Endodermal cell (in vitro differentiated cells): ENCODE measurements around the gene ZNF660. TPM values are rescaled to one million over a fixed set of nuclear protein-coding genes. Genes with fewer than 3 reads are reported as not detected.
"Not testable (repeated sequence)": the region's sequence is repeated elsewhere in the genome, so short reads cannot be mapped to it uniquely, and the experiment has no call there.

Experiments
- DNase-seq: peaks from one replicate; pipeline ENCODE4 v3.0.0-alpha.2; 2017
- H3K27ac ChIP-seq: 2 replicates; pipeline ENCODE4 v1.5.1; 2013; ENCODE audit warnings: mild to moderate bottlenecking, low read depth, low read length, moderate library complexity
- H3K27me3 ChIP-seq: 2 replicates; pipeline ENCODE4 v1.6.1; 2013; ENCODE audit warnings: mild to moderate bottlenecking, low read length, moderate library complexity; ENCODE audit not compliant: insufficient read depth, control insufficient read depth, poor library complexity, severe bottlenecking
- H3K36me3 ChIP-seq: 2 replicates; pipeline ENCODE4 v1.7.0; 2013; ENCODE audit warnings: mild to moderate bottlenecking, low read length, moderate library complexity; ENCODE audit not compliant: control insufficient read depth, insufficient read depth
- H3K4me1 ChIP-seq: one replicate; pipeline ENCODE4 v1.7.0; 2013; ENCODE audit warnings: low read length; ENCODE audit not compliant: control insufficient read depth, insufficient read depth
- H3K4me3 ChIP-seq: 2 replicates; pipeline ENCODE4 v1.5.1; 2013; ENCODE audit warnings: mild to moderate bottlenecking, low read length, moderate library complexity
- H3K9ac ChIP-seq: 2 replicates; pipeline ENCODE4 v1.6.1; 2013; ENCODE audit warnings: mild to moderate bottlenecking, low read length, moderate library complexity; ENCODE audit not compliant: poor library complexity, severe bottlenecking; ENCODE audit errors: extremely low read depth
- H3K9me3 ChIP-seq: 2 replicates; pipeline ENCODE4 v1.6.1; 2013; ENCODE audit warnings: mild to moderate bottlenecking, low read length, moderate library complexity; ENCODE audit not compliant: control insufficient read depth
- H3K27ac Mint-ChIP-seq: 2 replicates; pipeline ENCODE4 v1.8.0; 2020; ENCODE audit warnings: mixed read lengths
- H3K27me3 Mint-ChIP-seq: 2 replicates; pipeline ENCODE4 v1.8.0; 2021; ENCODE audit warnings: mild to moderate bottlenecking, mixed read lengths; ENCODE audit not compliant: insufficient read depth
- H3K36me3 Mint-ChIP-seq: 2 replicates; pipeline ENCODE4 v1.8.0; 2020; ENCODE audit warnings: low read depth, mixed read lengths
- H3K4me1 Mint-ChIP-seq: 2 replicates; pipeline ENCODE4 v1.8.0; 2020; ENCODE audit warnings: mixed read lengths
- H3K4me3 Mint-ChIP-seq: 2 replicates; pipeline ENCODE4 v1.8.0; 2020; ENCODE audit warnings: mild to moderate bottlenecking, moderate library complexity, mixed read lengths
- H3K9me3 Mint-ChIP-seq: 2 replicates; pipeline ENCODE4 v1.8.0; 2020; ENCODE audit warnings: mild to moderate bottlenecking, mixed read lengths
- WGBS, 2 experiments: methylation state at CpG; one replicate each; pipeline versions ENCODE4 v1.1.5 to v1.1.7; 2013; ENCODE audit warnings: missing lambda C conversion rate in 2 of 2, mixed read lengths in 1 of 2; ENCODE audit not compliant: insufficient coverage in 1 of 2, insufficient read length in 1 of 2; 5-methylcytosine and 5-hydroxymethylcytosine counted together
- total RNA-seq, 2 donors: library from RNA; stranded (reverse); fragmentation: NEBNext Ultra II Directional in 1 of 2; extraction: Animal tissue kit (Norgen Biotek cat#: 25700) in 1 of 2; gene quantifications; 2 replicates in 1 of 2; 3 replicates in 1 of 2; pipeline ENCODE4 v1.2.1, GENCODE V29; 2021
- TF ChIP-seq, protein P1 (sequence below): fragments of 200-600 bp; sonication (generic); conservative IDR thresholded peaks from 2 replicates; pipeline ENCODE4 v1.5.0; 2021; ENCODE audit warnings: antibody characterized with exemption, mild to moderate bottlenecking

The ZNF660 gene
- total RNA-seq, 2 donors from 2014 or later: 18.1 to 19.9 TPM

DNA sequence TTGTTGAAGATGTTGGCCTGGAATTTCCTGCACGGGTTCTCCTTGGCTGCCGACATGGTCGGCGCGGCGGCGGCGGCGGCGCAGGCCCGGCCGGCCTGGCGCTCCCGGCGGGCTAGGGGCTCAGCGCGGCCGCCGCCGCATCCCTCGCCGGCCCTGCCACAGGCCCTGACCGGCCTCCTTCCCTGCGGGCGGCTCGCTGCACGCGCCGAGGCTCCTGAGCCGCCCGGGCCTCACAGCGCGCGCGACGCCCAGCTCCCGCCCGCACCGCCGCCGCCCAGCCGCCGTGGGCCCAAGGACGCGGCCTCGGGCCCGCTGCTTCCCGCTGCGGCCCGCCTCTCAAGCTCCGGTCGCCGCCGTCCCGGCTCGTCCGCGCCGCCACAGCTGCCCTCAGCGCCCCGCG, 3.8 kb upstream of the ZNF660 start:
- H3K4me3 ChIP-seq, H3K27ac Mint-ChIP-seq, H3K27me3 ChIP-seq, H3K36me3 ChIP-seq, H3K9ac ChIP-seq, DNase-seq, H3K4me3 Mint-ChIP-seq, H3K9me3 ChIP-seq, H3K9me3 Mint-ChIP-seq, H3K27ac ChIP-seq, H3K4me1 ChIP-seq: not testable (repeated sequence)
- peaks cover 24% of the 10 kb centered on the region for H3K27me3 Mint-ChIP-seq
- peaks cover 41% of the 10 kb centered on the region for H3K36me3 Mint-ChIP-seq
- peaks cover 15% of the 10 kb centered on the region for H3K4me1 Mint-ChIP-seq
- WGBS, 2 experiments: 90 to 95% methylated on average over 19 to 62 of the region's 62 CpGs

DNA sequence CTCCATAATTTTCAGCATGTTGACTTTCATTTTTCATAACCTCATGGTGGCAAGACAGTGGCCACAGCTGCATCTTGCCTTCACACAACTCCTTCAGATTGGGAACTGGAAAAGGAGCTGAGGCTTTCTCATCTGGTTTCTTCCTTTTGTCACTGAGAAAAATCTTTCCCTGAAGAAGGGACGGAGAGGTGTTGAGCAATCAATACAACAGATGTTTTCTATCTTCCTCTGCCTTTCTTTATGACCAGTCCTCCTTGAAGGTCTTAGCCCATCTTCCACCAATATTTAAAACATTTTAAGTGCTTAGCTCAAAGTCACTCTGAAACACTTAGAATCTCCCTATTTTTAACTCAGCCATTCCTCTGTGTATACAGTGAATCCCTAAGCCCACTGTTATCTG, 11.9 kb downstream of the ZNF660 start:
- WGBS, 2 experiments: 93 to 100% methylated on average over 1 of the region's 1 CpG
- Mint-ChIP-seq H3K4me1 (no peaks in the 10 kb centered on the region), H3K4me3 (no peak overlapping the region), H3K27me3 (no peaks in the 10 kb centered on the region), H3K36me3 (peaks cover 94% of the 10 kb centered on the region), H3K27ac (no peak overlapping the region), H3K9me3 (peaks cover 94% of the 10 kb centered on the region)
- Histone ChIP-seq H3K4me3 (no peak overlapping the region), H3K27me3 (no peaks in the 10 kb centered on the region), H3K9me3 (peaks cover 79% of the 10 kb centered on the region), H3K4me1 (no peaks in the 10 kb centered on the region), H3K9ac (no peak overlapping the region), H3K27ac (no peak overlapping the region), H3K36me3 (peaks cover 77% of the 10 kb centered on the region)
- TF ChIP-seq, protein P1, sequence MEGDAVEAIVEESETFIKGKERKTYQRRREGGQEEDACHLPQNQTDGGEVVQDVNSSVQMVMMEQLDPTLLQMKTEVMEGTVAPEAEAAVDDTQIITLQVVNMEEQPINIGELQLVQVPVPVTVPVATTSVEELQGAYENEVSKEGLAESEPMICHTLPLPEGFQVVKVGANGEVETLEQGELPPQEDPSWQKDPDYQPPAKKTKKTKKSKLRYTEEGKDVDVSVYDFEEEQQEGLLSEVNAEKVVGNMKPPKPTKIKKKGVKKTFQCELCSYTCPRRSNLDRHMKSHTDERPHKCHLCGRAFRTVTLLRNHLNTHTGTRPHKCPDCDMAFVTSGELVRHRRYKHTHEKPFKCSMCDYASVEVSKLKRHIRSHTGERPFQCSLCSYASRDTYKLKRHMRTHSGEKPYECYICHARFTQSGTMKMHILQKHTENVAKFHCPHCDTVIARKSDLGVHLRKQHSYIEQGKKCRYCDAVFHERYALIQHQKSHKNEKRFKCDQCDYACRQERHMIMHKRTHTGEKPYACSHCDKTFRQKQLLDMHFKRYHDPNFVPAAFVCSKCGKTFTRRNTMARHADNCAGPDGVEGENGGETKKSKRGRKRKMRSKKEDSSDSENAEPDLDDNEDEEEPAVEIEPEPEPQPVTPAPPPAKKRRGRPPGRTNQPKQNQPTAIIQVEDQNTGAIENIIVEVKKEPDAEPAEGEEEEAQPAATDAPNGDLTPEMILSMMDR: no peak
- no peak for DNase-seq

DNA sequence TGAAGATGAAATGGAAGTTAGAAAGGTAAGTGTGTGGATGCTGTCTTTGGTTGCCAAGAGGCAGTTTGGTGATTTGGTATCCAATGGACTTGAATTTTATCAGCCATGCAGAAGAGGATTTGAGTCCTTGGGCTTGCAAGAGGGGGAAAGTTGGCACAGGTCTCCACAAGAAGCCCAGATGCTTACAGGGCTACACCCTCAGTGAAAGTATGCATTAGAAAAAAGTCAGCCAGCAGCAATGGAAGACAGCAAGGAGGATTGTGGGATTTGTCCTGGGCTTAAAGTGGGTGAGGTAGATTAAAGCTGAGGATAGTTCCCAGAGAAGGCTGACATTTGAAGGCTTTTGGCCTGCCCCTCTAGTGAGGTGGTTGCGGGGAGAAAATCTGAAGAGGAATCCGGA, 17.0 kb downstream of the ZNF660 start:
- Histone ChIP-seq H3K27me3 (no peaks in the 10 kb centered on the region), H3K27ac (no peak overlapping the region), H3K36me3 (peaks cover 35% of the 10 kb centered on the region), H3K9ac (no peak overlapping the region), H3K4me1 (no peaks in the 10 kb centered on the region), H3K9me3 (peaks cover 57% of the 10 kb centered on the region), H3K4me3 (no peak overlapping the region)
- Mint-ChIP-seq H3K27me3 (no peaks in the 10 kb centered on the region), H3K27ac (no peak overlapping the region), H3K36me3 (peaks cover 74% of the 10 kb centered on the region), H3K4me3 (no peak overlapping the region), H3K4me1 (no peaks in the 10 kb centered on the region), H3K9me3 (peaks cover 87% of the 10 kb centered on the region)
- DNase-seq: no peak
- TF ChIP-seq, protein P1: no peak
- WGBS, 2 experiments: 95% methylated on average over 2 of the region's 2 CpGs; no CpG with 5 or more reads in 1 of the 2 experiments

DNA sequence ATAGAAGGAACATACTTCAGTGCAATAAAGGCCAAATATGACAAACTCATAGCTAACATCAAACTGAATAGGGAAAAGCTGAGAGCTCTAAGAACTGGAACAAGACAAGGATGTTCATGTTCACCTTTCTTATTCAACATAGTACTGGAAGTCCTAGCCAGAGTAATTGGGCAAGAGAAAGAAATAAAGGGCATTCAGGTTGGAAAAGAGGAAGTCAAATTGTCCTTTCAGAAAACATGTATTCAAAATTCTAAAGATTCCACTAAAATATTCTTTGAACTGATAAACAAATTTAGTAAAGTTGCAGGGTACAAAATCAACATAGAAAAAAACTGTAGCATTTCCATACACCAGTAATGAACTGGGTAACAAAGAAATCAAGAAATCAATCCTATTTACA, 27.9 kb downstream of the ZNF660 start:
- no peaks in the 10 kb centered on the region for H3K4me1 Mint-ChIP-seq
- no peak overlapping the region for H3K9ac ChIP-seq
- TF ChIP-seq, protein P1: no peak
- H3K4me3 ChIP-seq: no peak overlapping the region
- DNase-seq: no peak
- no peak overlapping the region for H3K4me3 Mint-ChIP-seq
- no peaks in the 10 kb centered on the region for H3K36me3 ChIP-seq
- no peak overlapping the region for H3K27ac ChIP-seq
- H3K27ac Mint-ChIP-seq: no peak overlapping the region
- H3K9me3 ChIP-seq: peaks cover 15% of the 10 kb centered on the region
- no peaks in the 10 kb centered on the region for H3K4me1 ChIP-seq
- H3K27me3 ChIP-seq: no peaks in the 10 kb centered on the region
- no peaks in the 10 kb centered on the region for H3K27me3 Mint-ChIP-seq
- H3K36me3 Mint-ChIP-seq: peaks cover 11% of the 10 kb centered on the region
- H3K9me3 Mint-ChIP-seq: peaks cover 39% of the 10 kb centered on the region
